GM23338 (cell line): Measurements from ENCODE around the gene MYOD1. TPM values are rescaled to one million over a fixed set of nuclear protein-coding genes. Genes with fewer than 3 reads are reported as not detected.

Experiments used
- ATAC-seq: fragments of 200-7000 bp; cut with Tn5 transposase; 3 replicates; pipeline ENCODE4 v1.9.1; 2020
- DNase-seq: peaks from one replicate; pipeline ENCODE4 v3.0.0-alpha.2; 2015; ENCODE audit warnings: low spot score
- H2AFZ ChIP-seq: fragments of 200-600 bp; sonication (generic); 2 replicates; pipeline ENCODE4 v1.8.0; 2016; ENCODE audit warnings: antibody characterized with exemption, mild to moderate bottlenecking, moderate library complexity
- H3F3A ChIP-seq: fragments of 200-600 bp; sonication (generic); replicated peaks from 2 replicates; pipeline ENCODE4 v1.8.0; 2017; ENCODE audit warnings: antibody characterized with exemption, mixed run types, low read depth
- H3K27ac ChIP-seq: fragments of 200-600 bp; sonication (generic); 2 replicates; pipeline ENCODE4 v1.6.1; 2016; ENCODE audit warnings: low read depth
- H3K27me3 ChIP-seq: fragments of 200-600 bp; sonication (generic); 2 replicates; pipeline ENCODE4 v1.8.0; 2016; ENCODE audit warnings: mild to moderate bottlenecking, mixed run types, moderate library complexity; ENCODE audit not compliant: insufficient read depth
- H3K36me3 ChIP-seq: fragments of 200-600 bp; sonication (generic); 2 replicates; pipeline ENCODE4 v1.8.0; 2016; ENCODE audit warnings: mild to moderate bottlenecking; ENCODE audit not compliant: insufficient read depth
- H3K4me1 ChIP-seq: fragments of 200-600 bp; sonication (generic); 2 replicates; pipeline ENCODE4 v1.8.0; 2016; ENCODE audit warnings: mild to moderate bottlenecking, moderate library complexity; ENCODE audit not compliant: insufficient read depth
- H3K4me2 ChIP-seq: fragments of 200-600 bp; sonication (generic); 2 replicates; pipeline ENCODE4 v1.7.1; 2017; ENCODE audit warnings: mixed run types
- H3K4me3 ChIP-seq: fragments of 200-600 bp; sonication (generic); 2 replicates; pipeline ENCODE4 v1.6.1; 2016; ENCODE audit warnings: mixed run types
- H3K79me2 ChIP-seq: fragments of 200-600 bp; sonication (generic); replicated peaks from 2 replicates; pipeline ENCODE4 v1.8.0; 2017; ENCODE audit warnings: mild to moderate bottlenecking; ENCODE audit not compliant: insufficient read depth
- H3K9me2 ChIP-seq: fragments of 200-600 bp; sonication (generic); 2 replicates; pipeline ENCODE4 v1.8.0; 2017; ENCODE audit not compliant: insufficient read depth
- H4K20me1 ChIP-seq: fragments of 200-600 bp; sonication (generic); replicated peaks from 2 replicates; pipeline ENCODE4 v1.8.0; 2017; ENCODE audit warnings: mild to moderate bottlenecking; ENCODE audit not compliant: insufficient read depth
- H3K27ac Mint-ChIP-seq: 2 replicates; pipeline ENCODE4 v1.8.0; 2020; ENCODE audit warnings: inconsistent platforms, mild to moderate bottlenecking, moderate library complexity, mixed read lengths
- H3K27me3 Mint-ChIP-seq: 3 replicates; pipeline ENCODE4 v1.8.0; 2022; ENCODE audit warnings: low read depth, mild to moderate bottlenecking, moderate library complexity, mixed read lengths, inconsistent platforms; ENCODE audit not compliant: insufficient read depth, poor library complexity
- H3K36me3 Mint-ChIP-seq: 3 replicates; pipeline ENCODE4 v1.8.0; 2021; ENCODE audit warnings: low read depth, mild to moderate bottlenecking, inconsistent platforms, moderate library complexity, mixed read lengths
- H3K4me1 Mint-ChIP-seq: 3 replicates; pipeline ENCODE4 v1.8.0; 2020; ENCODE audit warnings: mild to moderate bottlenecking, inconsistent platforms, mixed read lengths
- H3K4me3 Mint-ChIP-seq: 3 replicates; pipeline ENCODE4 v1.8.0; 2021; ENCODE audit warnings: moderate library complexity, mild to moderate bottlenecking, inconsistent platforms, mixed read lengths
- H3K9me3 Mint-ChIP-seq: 3 replicates; pipeline ENCODE4 v1.8.0; 2020; ENCODE audit warnings: moderate library complexity, mild to moderate bottlenecking, inconsistent platforms, mixed read lengths
- CREB1 ChIP-seq: fragments of 250-450 bp; sonication (Bioruptor Pico); IDR thresholded peaks from 2 replicates; pipeline ENCODE4 v1.5.0; 2020; ENCODE audit warnings: low read depth, mild to moderate bottlenecking, moderate library complexity
- NANOG ChIP-seq: IDR thresholded peaks from 2 replicates; pipeline ENCODE4 v1.6.1; 2016; ENCODE audit warnings: antibody characterized with exemption, borderline replicate concordance
- polyA plus RNA-seq: library from polyadenylated mRNA; unstranded; fragments of >200 nt; fragmentation: Nextera tagmentation; extraction: Ambion mirVana; gene quantifications from 2 replicates; pipeline ENCODE4 v1.2.1, GENCODE V29; 2016
- total RNA-seq: library from RNA; depleted of rRNA; stranded (reverse); fragments of >200 nt; shearing (Covaris generic); gene quantifications from 2 replicates; pipeline ENCODE4 v1.2.3, GENCODE V29; 2014
- TF ChIP-seq, protein P1 (sequence below): IDR thresholded peaks from 2 replicates; pipeline ENCODE4 v1.6.1; 2016; ENCODE audit warnings: antibody characterized with exemption
- TF ChIP-seq, protein P2 (sequence below): fragments of 250-450 bp; sonication (Bioruptor Pico); IDR thresholded peaks from 2 replicates; pipeline ENCODE4 v1.5.0; 2020; ENCODE audit warnings: mild to moderate bottlenecking, moderate library complexity
- TF ChIP-seq, protein P3 (sequence below), 2 experiments: fragments of 200-600 bp in 1 of 2; sonication (generic) in 1 of 2; conservative IDR thresholded peaks; 2 replicates each; pipeline versions ENCODE4 v1.5.1 to v1.6.1; 2016 to 2017; ENCODE audit warnings: antibody characterized with exemption in 2 of 2, low read depth in 2 of 2, mild to moderate bottlenecking in 2 of 2, moderate library complexity in 1 of 2

The MYOD1 gene
- total and polyA plus RNA-seq, 2 experiments from 2014 or later = not detected

DNA sequence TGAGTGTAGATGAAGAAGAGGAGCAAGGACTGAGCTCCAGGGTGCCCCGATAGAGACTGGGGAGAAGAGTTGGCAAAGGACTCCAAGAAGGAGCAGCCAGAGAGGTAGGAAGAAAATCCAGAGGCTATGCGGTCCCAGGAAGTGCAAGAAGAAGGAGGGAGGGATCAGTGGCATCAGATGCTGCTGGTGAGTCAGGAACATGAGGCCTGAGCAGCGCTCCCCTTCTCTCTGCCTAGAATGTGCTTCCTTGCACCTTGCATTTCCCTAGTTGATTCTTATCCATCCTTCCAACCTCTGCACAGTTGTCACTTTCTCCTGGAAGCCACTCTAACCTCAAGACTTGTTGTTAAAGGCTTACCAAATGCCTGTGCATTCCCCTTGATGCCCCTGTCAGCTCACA, 36.5 kb downstream of the MYOD1 start (continued):
- TF ChIP-seq NANOG = no peak
- TF ChIP-seq, protein P1, sequence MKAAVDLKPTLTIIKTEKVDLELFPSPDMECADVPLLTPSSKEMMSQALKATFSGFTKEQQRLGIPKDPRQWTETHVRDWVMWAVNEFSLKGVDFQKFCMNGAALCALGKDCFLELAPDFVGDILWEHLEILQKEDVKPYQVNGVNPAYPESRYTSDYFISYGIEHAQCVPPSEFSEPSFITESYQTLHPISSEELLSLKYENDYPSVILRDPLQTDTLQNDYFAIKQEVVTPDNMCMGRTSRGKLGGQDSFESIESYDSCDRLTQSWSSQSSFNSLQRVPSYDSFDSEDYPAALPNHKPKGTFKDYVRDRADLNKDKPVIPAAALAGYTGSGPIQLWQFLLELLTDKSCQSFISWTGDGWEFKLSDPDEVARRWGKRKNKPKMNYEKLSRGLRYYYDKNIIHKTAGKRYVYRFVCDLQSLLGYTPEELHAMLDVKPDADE = no peak
- TF ChIP-seq, protein P2, sequence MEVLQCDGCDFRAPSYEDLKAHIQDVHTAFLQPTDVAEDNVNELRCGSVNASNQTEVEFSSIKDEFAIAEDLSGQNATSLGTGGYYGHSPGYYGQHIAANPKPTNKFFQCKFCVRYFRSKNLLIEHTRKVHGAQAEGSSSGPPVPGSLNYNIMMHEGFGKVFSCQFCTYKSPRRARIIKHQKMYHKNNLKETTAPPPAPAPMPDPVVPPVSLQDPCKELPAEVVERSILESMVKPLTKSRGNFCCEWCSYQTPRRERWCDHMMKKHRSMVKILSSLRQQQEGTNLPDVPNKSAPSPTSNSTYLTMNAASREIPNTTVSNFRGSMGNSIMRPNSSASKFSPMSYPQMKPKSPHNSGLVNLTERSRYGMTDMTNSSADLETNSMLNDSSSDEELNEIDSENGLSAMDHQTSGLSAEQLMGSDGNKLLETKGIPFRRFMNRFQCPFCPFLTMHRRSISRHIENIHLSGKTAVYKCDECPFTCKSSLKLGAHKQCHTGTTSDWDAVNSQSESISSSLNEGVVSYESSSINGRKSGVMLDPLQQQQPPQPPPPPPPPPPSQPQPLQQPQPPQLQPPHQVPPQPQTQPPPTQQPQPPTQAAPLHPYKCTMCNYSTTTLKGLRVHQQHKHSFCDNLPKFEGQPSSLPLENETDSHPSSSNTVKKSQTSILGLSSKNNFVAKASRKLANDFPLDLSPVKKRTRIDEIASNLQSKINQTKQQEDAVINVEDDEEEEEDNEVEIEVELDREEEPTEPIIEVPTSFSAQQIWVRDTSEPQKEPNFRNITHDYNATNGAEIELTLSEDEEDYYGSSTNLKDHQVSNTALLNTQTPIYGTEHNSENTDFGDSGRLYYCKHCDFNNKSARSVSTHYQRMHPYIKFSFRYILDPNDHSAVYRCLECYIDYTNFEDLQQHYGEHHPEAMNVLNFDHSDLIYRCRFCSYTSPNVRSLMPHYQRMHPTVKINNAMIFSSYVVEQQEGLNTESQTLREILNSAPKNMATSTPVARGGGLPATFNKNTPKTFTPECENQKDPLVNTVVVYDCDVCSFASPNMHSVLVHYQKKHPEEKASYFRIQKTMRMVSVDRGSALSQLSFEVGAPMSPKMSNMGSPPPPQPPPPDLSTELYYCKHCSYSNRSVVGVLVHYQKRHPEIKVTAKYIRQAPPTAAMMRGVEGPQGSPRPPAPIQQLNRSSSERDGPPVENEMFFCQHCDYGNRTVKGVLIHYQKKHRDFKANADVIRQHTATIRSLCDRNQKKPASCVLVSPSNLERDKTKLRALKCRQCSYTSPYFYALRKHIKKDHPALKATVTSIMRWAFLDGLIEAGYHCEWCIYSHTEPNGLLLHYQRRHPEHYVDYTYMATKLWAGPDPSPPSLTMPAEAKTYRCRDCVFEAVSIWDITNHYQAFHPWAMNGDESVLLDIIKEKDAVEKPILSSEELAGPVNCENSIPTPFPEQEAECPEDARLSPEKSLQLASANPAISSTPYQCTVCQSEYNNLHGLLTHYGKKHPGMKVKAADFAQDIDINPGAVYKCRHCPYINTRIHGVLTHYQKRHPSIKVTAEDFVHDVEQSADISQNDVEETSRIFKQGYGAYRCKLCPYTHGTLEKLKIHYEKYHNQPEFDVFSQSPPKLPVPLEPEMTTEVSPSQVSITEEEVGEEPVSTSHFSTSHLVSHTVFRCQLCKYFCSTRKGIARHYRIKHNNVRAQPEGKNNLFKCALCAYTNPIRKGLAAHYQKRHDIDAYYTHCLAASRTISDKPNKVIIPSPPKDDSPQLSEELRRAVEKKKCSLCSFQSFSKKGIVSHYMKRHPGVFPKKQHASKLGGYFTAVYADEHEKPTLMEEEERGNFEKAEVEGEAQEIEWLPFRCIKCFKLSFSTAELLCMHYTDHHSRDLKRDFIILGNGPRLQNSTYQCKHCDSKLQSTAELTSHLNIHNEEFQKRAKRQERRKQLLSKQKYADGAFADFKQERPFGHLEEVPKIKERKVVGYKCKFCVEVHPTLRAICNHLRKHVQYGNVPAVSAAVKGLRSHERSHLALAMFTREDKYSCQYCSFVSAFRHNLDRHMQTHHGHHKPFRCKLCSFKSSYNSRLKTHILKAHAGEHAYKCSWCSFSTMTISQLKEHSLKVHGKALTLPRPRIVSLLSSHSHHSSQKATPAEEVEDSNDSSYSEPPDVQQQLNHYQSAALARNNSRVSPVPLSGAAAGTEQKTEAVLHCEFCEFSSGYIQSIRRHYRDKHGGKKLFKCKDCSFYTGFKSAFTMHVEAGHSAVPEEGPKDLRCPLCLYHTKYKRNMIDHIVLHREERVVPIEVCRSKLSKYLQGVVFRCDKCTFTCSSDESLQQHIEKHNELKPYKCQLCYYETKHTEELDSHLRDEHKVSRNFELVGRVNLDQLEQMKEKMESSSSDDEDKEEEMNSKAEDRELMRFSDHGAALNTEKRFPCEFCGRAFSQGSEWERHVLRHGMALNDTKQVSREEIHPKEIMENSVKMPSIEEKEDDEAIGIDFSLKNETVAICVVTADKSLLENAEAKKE = no peak

DNA sequence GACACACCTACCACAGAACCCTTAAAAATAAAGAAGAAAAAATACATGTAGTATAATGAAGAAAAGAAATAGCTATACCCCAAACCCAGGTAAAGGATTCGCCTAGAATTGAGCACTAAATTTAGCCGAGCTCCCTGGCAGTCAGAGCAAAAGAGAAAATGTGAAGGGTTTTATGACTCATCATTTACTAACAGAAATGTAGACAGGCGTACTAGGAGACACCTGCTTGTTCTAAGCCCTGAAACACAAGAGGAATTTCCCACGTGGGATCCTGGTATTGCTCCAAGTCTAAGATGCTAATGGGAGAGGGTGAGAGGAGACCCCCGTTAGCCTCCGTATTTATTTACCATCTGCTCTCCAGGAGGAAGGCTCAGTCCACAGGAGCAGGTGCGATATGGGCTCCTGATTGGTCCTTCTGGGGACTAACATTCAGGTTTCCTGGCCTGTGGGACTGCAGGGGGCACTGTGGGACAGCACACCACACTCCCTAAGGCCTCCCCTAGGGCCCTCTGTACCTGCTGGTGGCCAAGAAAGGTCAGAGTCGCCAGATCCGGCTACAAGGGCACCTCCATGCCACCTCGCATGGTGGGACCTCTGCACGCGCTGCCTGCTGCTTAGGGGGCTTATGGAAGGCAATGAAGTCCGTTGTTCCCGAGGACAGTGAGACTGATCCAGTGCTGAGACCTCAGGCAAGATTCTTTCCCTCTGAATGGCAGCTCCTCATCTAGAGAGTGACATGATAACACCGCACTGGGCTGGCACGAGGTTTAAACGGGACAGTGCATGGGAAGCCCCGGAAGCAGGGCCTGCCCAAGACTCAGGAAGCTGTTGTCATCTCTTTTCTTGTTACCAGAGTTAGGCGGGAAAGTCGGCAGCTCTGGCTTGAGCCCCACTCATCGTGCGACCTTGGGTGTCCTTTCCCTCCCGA, 41.0 kb downstream of the MYOD1 start:
- no peaks in the 10 kb centered on the region for H3K9me3 Mint-ChIP-seq
- H3K27ac Mint-ChIP-seq = no peak overlapping the region
- peaks cover 2% of the 10 kb centered on the region; the same call in 2 of the 3 replicates for H3K4me1 Mint-ChIP-seq
- no peaks in the 10 kb centered on the region for H4K20me1 ChIP-seq
- no peaks in the 10 kb centered on the region for H3F3A ChIP-seq
- H3K4me1 ChIP-seq = no peaks in the 10 kb centered on the region
- H3K27me3 Mint-ChIP-seq = peaks cover 4% of the 10 kb centered on the region
- H3K4me3 Mint-ChIP-seq = no peak overlapping the region
- TF ChIP-seq, protein P3, sequence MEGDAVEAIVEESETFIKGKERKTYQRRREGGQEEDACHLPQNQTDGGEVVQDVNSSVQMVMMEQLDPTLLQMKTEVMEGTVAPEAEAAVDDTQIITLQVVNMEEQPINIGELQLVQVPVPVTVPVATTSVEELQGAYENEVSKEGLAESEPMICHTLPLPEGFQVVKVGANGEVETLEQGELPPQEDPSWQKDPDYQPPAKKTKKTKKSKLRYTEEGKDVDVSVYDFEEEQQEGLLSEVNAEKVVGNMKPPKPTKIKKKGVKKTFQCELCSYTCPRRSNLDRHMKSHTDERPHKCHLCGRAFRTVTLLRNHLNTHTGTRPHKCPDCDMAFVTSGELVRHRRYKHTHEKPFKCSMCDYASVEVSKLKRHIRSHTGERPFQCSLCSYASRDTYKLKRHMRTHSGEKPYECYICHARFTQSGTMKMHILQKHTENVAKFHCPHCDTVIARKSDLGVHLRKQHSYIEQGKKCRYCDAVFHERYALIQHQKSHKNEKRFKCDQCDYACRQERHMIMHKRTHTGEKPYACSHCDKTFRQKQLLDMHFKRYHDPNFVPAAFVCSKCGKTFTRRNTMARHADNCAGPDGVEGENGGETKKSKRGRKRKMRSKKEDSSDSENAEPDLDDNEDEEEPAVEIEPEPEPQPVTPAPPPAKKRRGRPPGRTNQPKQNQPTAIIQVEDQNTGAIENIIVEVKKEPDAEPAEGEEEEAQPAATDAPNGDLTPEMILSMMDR (conservative IDR thresholded peaks at IDR 0.05; ENCODE audit: low read depth in 2 of 2) = peak; percentile 81 to 94
- no peak for TF ChIP-seq CREB1 (CRISPR knock-in tag)
- no peak overlapping the region for H3K4me3 ChIP-seq
- DNase-seq = peak; percentile 92
- H3K79me2 ChIP-seq = no peaks in the 10 kb centered on the region
- H2AFZ ChIP-seq = no peak overlapping the region
- no peaks in the 10 kb centered on the region for H3K27me3 ChIP-seq
- H3K36me3 Mint-ChIP-seq = no peaks in the 10 kb centered on the region
- no peaks in the 10 kb centered on the region for H3K9me2 ChIP-seq
- ATAC-seq = peak; percentile 99
- H3K4me2 ChIP-seq = no peak overlapping the region
- H3K36me3 ChIP-seq = no peaks in the 10 kb centered on the region
- H3K27ac ChIP-seq = no peak overlapping the region
